HG02623 (cell line): ENCODE data around the gene NELL2.
"Not testable (repeated sequence)": the region's sequence is repeated elsewhere in the genome, so short reads cannot be mapped to it uniquely, and the experiment has no call there.

Experiments
- ATAC-seq: cut with Tn5 transposase; IDR thresholded peaks from one replicate; pipeline ENCODE4 v1.9.1; 2021; ENCODE audit warnings: moderate library complexity; ENCODE audit not compliant: unreplicated experiment

The NELL2 gene

DNA sequence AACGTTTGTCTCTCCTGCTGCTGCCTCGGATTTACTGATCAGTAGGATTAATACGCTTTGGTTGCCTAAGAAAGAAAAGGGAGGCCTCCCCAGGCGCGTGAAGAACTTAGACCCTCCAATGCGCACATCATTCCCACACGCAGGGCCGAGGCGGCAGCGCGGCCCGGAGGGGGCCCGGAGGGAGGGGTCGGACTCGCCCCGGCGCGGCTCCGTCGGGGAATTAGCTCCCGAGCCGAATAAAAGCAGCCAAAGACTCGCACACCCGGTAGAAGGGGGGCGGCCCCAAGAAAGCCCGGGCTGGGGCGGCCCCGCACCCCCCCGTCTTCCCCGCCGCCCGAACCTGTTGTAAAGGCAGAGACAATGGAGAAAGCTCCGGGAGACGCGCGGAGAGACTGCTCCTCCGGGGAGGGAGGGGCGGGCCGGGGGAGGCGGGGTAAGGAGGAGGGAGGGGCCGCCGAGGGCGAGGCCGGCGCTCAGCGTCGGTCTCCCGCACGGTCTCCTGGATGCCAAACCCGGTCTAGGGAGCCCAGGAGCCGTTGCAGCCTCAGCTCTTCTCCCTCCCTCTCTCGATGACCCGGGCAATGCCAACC lies at the start of gene NELL2:
TSS of gene NELL2 (minus strand) at position 362 of the 590 bp plus-strand sequence. CDS start 446 bp downstream, outside the sequence.
- ATAC-seq, result no peak

- no peak for ATAC-seq
Measured at GRCh38 chr12:44921736-44922135, 45.6 kb upstream of the NELL2 start.

- no peak for ATAC-seq
Measured at GRCh38 chr12:44917141-44917540, 41.0 kb upstream of the NELL2 start.

DNA sequence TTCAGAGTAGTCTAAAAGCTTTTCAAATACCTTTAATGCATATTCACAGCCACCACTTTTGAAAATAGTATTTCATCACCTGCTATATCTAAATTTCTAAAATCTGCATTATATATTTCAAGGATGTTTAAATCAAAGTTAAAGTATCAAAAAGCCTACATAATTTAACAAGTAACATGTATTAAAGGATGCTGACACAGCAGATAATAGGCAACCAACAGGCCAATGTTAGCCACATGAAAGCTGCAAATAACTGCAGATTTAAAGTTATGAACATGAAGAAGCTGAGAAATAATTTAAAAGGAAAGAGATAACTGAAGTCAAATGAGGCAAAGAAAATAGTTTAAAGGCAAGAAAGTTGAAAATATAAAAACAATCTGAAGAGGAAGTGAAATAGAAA lies 39.8 kb upstream of the NELL2 start:
- ATAC-seq, result no peak

DNA sequence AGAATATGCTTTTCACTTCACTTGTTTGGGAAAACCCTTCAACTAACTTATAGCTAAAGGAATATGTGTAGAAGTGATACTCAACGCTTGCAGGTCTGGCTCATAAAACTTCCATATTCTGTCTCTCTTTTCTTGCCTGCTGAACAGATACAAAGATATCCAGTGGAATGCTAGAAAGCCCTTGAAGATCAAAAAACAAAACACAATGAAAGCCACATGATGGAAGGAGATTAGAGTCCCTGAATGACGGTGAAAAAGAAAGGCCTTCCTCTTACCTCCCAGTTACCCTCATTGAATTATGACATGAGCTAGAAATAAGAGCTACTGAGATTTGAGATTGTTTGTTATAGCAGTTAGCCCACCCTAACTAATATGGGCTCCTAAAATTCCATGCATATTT lies 28.2 kb upstream of the NELL2 start:
- ATAC-seq, result no peak

- ATAC-seq, result not testable (repeated sequence)
Measured at GRCh38 chr12:44898108-44898507, 22.0 kb upstream of the NELL2 start.

DNA sequence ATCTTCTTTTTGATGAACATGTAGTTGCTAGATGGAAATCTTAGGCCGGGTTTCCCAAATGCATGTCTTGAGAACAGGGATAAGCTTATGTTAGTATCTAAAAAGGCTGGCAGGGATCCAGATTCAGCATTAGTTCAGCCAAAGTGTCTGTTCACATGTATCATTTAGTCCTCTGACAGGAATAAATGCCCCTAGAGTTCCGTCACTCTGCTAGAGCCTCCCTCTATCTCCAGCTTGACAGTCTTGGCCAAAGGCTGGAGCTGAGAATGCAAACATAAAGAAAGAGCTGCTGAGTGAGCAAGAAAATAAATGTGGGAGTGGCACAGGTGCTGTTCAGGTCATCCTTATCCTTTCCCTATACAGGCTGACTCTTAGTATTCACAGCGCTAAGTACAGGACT lies 13.8 kb upstream of the NELL2 start:
- ATAC-seq, result no peak

GRCh38 chr12:44889162-44889561 lies 13.0 kb upstream of the NELL2 start:
- no peak for ATAC-seq

- ATAC-seq, result no peak
Measured at GRCh38 chr12:44885902-44886301, 9.8 kb upstream of the NELL2 start.

DNA sequence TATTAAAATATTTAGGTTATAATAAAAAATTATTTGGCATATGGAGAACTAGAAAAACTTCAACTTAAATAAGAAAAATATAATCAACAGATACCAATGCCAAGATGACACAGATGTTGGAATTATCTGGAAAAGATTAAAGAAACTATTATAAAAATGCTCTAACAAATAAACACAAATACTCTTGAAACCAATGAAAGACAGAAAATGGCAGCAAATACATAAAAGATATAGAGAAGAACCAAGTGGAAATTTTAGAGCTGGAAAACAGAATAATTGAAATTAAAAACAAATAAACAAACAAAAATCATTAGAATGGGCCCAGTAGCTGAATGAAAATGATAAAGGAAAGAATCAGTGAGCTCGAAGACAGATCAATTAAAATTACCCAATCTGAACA lies 5.1 kb upstream of the NELL2 start:
- no peak for ATAC-seq

DNA sequence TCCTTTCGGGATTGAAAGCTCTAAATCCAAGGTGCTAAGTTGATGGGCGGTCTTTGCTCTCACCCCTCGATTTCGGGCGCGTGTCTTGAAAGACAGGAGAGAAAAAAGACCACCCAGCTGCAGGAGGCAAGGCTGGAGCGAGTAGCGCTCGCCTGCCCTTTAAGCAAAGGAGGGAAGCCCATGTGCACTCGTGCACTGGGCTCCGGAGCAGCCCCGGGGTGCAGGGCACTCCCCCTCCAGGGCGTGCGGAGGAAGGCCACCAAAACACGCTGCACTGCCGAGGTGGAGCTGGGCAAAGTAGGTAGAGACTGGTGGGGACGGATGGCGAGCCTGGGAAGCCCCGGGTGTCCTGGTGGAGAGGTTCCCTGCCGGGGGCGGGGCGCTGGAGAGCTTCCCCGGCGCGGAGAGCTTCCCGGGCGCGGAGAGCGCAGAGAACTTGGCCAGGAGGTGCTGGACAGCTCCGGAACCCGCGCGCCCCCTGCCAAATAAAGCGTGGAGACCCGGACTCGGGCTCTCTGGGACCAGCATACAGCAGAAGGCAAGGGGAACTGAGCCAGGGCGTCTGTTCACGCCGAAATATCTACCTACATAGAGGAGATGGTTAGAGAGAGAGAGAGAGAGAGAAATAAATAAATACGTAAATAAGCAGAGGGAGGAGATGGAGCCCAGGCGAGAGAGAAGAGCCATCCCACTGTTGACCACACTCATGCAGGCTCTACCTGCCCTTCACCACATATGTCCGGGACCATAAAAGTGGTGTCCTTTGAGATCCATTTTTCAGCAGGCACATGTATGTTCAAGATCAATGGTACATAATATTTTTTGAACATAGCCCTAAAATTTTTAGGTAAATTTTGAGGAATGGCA lies 662 bp upstream of the NELL2 start:
- no peak for ATAC-seq

- ATAC-seq, result no peak
Measured at GRCh38 chr12:44875417-44875953, 630 bp downstream of the NELL2 start.

GRCh38 chr12:44874981-44875416 lies 1.1 kb downstream of the NELL2 start:
- ATAC-seq, result no peak

- ATAC-seq, result no peak
Measured at GRCh38 chr12:44873898-44874297, 2.2 kb downstream of the NELL2 start.

DNA sequence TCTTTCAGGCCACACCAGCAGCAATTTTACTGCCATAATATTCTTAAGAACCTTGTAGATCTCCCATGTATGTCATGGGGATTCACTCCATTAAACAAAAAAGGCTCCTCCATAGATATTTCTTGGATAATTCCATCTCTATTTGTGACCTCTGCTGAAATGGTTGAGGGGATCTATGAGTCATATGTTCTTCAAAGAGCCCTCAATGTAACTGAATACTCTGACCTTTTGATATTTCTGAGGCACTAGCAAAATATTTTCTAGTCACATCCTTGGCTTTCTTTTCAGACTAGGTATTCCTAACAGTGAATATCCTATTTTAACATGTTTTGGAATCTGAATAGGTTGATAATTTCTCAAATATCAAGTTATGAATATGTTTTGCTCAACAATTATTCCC lies 6.6 kb downstream of the NELL2 start:
- no peak for ATAC-seq

DNA sequence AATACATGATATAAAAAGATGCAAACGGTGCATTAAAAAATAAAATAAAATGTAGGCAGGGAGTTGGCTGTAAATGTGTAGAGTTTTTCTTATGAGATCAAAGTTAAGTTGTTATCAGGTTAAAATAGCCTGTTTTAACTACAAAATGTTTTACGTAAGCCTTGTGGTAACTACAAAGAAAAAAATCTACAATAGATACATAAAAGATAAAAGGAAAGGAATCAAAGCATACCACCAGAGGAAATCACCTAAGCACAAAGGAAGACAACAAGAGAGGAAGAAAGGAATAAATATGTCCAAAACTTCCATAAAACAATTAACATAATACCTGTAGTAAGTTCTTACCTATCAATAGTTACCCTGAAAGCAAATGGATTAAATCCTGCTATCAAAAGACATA lies 12.2 kb downstream of the NELL2 start:
- ATAC-seq, result no peak

- ATAC-seq, result no peak
Measured at GRCh38 chr12:44859998-44860689, 16.0 kb downstream of the NELL2 start.

DNA sequence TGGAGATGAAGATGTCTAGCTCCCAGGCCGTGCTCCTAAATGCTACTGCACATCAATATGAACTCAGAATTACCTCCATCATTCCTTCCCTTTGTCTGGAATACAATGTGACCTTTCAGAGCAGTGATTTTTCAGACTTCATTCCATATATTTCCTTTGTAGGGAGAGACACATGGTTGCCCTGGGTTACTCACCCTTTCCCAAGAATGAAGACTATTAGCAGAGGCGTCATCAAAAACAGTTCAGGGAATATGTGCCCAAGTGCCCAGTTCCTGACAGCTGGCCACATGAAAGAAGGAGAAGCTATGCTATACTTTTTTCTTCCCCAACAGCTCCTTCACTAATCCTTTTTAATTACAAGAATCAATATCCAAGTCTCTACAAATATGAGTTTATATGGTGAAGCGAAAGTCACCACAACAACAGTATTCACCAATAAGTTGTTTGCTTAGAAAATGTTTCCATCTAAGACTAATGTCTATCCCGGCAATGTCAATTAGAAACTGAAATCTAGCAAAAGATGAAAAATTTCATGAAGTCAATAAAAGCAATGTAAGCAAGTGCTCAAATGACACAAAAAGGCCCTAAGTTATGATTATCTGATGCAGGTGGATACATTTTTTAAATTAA lies 17.8 kb downstream of the NELL2 start:
- no peak for ATAC-seq

DNA sequence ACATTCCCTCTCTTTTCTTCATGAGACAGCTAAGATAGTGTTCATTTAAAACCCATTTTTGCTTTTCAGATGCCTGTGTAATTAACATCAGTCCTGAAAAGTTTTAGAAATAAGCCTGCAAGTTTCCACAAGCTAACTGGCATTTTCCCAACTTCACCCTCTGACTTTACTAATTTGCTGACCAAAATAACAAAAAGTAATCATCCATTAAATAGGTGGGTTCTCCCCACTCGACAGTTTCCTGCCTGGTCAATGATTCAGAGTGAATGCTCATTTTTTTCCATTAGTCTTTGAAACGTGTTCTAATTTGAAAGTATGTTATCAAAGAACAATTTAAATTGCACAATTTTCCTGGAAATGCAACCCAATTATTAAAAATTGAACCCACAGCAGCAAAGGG lies 23.6 kb downstream of the NELL2 start:
- no peak for ATAC-seq

DNA sequence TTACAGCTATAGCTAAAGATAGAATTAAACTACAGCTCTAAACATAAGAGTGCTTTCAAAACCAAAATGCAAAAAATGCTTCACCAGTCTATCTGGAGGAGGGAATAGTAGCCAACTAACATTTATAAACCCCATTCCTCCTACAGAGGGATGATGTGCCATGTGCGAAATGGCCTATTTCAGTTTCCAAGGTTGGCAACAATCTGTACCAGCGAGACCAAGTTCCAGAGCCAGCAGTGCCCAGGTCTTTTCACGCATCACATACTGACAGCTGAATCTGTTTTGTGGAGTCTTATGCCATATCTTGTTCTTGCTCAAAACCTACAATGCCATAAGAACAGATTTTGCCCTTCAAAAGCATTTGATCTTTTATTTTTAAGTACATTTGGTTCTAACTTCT lies 24.5 kb downstream of the NELL2 start:
- no peak for ATAC-seq

DNA sequence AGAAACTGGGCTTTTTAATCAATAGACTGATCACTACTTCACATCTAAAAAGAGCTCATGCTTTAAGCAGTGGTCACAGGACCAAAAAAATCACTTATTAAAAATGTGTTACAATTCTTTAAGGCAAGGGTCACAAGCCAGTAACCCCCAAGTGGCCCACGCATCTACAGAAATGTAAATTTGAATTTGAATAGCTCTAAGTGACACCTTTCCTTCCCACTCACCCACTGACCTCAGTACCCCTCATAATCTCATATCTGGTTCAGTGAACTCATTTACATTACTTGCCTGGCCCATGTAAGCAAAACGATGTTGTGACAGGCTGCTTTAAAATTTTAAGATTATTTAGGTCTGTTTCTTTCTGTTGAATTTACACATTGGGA lies 27.4 kb downstream of the NELL2 start:
- no peak for ATAC-seq
